ENCODE results near the gene G0S2. TPM values are rescaled to one million over a fixed set of nuclear protein-coding genes. Genes with fewer than 3 reads are reported as not detected.

G0S2 gene
- total RNA-seq, 1 experiment from 2014 or later, result 0.35 TPM

GRCh38 chr1:209646558-209646957, 28.7 kb upstream of the G0S2 start:
- Histone ChIP-seq H3K14ac (ENCODE audit: insufficient read depth, low read length) (no peak overlapping the region), H2BK12ac (ENCODE audit: insufficient read length, low read depth, low read length) (no peak overlapping the region), H2BK15ac (ENCODE audit: low read depth, low read length) (no peak overlapping the region), H2BK20ac (ENCODE audit: low read depth, low read length, poor library complexity, severe bottlenecking) (no peak overlapping the region), H3K79me2 (ENCODE audit: insufficient read depth, low read length) (no peaks in the 10 kb centered on the region), H3K4ac (ENCODE audit: low read depth, low read length) (no peak overlapping the region), H3K56ac (ENCODE audit: insufficient read length, low read depth, low read length) (no peak overlapping the region), H3K9ac (ENCODE audit: extremely low read depth, insufficient read length, low read length) (no peak overlapping the region), H3K4me1 (ENCODE audit: insufficient read depth, low read length) (no peaks in the 10 kb centered on the region), H3T11ph (ENCODE audit: low read length) (no peak overlapping the region), H3K79me1 (ENCODE audit: insufficient read depth, low read depth, low read length, poor library complexity, severe bottlenecking) (no peaks in the 10 kb centered on the region), H3K27ac (ENCODE audit: insufficient read length, low read depth, low read length) (no peak overlapping the region), H2AFZ (ENCODE audit: low read length) (no peak overlapping the region), H3K9me3 (ENCODE audit: control insufficient read depth, low read depth, low read length) (no peaks in the 10 kb centered on the region), H4K8ac (replicated peaks; ENCODE audit: insufficient read length, low read depth, low read length) (no peak overlapping the region), H2BK120ac (ENCODE audit: low read depth, low read length, poor library complexity, severe bottlenecking) (no peak overlapping the region), H2BK5ac (ENCODE audit: insufficient read length, low read length) (no peak overlapping the region), H4K20me1 (ENCODE audit: control insufficient read depth, insufficient read depth, insufficient read length) (no peaks in the 10 kb centered on the region), H2AK5ac (ENCODE audit: insufficient read length, low read length) (no peak overlapping the region), H3K4me2 (ENCODE audit: insufficient read depth, insufficient read length, low read length) (no peak overlapping the region), H3K27me3 (ENCODE audit: insufficient read depth, low read length) (no peaks in the 10 kb centered on the region), H4K91ac (ENCODE audit: insufficient read length, low read depth, low read length) (no peak overlapping the region), H3K23me2 (ENCODE audit: insufficient read length, low read depth, low read length, poor library complexity, severe bottlenecking) (no peaks in the 10 kb centered on the region), H3K23ac (ENCODE audit: insufficient read length, low read depth, low read length) (no peak overlapping the region), H3K18ac (ENCODE audit: insufficient read length, low read depth, low read length) (no peak overlapping the region), H4K5ac (ENCODE audit: insufficient read length, low read depth, low read length) (no peak overlapping the region)
- H3K4me3 Mint-ChIP-seq, result no peak overlapping the region
- H3K36me3 Mint-ChIP-seq (ENCODE audit: insufficient read depth in 1 of 3, low read depth in 3 of 3), result no peaks in the 10 kb centered on the region; a peak in 1 of 7 replicates
- no peak overlapping the region for H3K27ac Mint-ChIP-seq
- H3K27me3 Mint-ChIP-seq (ENCODE audit: low read depth), result peaks cover 4% of the 10 kb centered on the region
- H3K9me3 Mint-ChIP-seq, result no peaks in the 10 kb centered on the region
- WGBS (ENCODE audit: extremely low coverage, insufficient read length, low lambda C conversion rate), result no CpG with 5 or more reads among the region's 5 CpGs
- peaks cover 7 to 8% of the 10 kb centered on the region in 2 experiments for H3K4me1 Mint-ChIP-seq
- peak; percentile 59 for DNase-seq
- TF ChIP-seq CTCF (conservative IDR thresholded peaks at IDR 0.05), result peak; percentile 65
